ENCODE data around the gene POLR3GL.
A peak's percentile ranks its signal among the peaks of the same experiment; 100 is the strongest.

GRCh38 chr1:145960468-145961108, 3.9 kb upstream of the POLR3GL start:
- TF ChIP-seq RAD21 (IDR thresholded peaks at IDR 0.05; ENCODE audit: low read depth) (no peak), EP300 (IDR thresholded peaks at IDR 0.05; ENCODE audit: borderline replicate concordance) (peak; percentile 20; the same call in 1 of the 2 replicates), CEBPB (IDR thresholded peaks at IDR 0.05) (no peak)
